ENCODE measurements around the gene PARM1. TPM values are rescaled to one million over a fixed set of nuclear protein-coding genes. Genes with fewer than 3 reads are reported as not detected.

Gene PARM1
- total and polyA plus RNA-seq, 2 donors from 2014 or later, result 42.9 to 62.3 TPM

DNA sequence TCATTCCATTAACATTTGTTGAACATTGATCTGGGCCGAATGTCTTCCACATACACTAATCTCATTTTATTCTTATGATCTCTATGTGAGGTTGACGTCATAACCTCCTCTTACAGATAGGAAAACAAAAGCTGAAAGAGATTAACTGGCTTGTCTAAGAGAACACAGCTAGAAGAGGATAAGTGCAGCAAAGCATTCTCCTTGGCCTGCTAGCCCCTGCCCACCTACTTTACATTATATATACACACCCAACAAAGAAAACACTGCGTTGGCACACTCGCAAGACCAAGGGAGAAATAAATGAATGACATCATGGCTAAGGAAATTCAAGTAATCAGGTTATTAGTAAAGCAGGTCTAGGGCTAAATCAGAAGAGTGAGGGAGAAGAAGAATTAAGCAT lies 138.4 kb downstream of the PARM1 start:
- Histone ChIP-seq H3K27me3 (ENCODE audit: control insufficient read depth, insufficient read depth, low read length) (no peaks in the 10 kb centered on the region), H3K27ac (ENCODE audit: low read depth in 2 of 2, low read length in 2 of 2) (no peak overlapping the region), H3K36me3 (ENCODE audit: control insufficient read depth in 2 of 3, insufficient read depth in 3 of 3, low read length in 3 of 3) (no peaks in the 10 kb centered on the region), H3K4me3 (ENCODE audit: low read length in 3 of 3) (no peak overlapping the region), H3K4me1 (ENCODE audit: control insufficient read depth in 2 of 3, insufficient read depth in 2 of 3, low read depth in 1 of 3, low read length in 3 of 3) (no peaks in the 10 kb centered on the region), H3K9ac (ENCODE audit: low read length in 3 of 3) (no peak overlapping the region), H3K9me3 (ENCODE audit: control insufficient read depth in 2 of 3, insufficient read depth in 1 of 3, low read length in 3 of 3) (no peaks in the 10 kb centered on the region)
- TF ChIP-seq, protein P1, sequence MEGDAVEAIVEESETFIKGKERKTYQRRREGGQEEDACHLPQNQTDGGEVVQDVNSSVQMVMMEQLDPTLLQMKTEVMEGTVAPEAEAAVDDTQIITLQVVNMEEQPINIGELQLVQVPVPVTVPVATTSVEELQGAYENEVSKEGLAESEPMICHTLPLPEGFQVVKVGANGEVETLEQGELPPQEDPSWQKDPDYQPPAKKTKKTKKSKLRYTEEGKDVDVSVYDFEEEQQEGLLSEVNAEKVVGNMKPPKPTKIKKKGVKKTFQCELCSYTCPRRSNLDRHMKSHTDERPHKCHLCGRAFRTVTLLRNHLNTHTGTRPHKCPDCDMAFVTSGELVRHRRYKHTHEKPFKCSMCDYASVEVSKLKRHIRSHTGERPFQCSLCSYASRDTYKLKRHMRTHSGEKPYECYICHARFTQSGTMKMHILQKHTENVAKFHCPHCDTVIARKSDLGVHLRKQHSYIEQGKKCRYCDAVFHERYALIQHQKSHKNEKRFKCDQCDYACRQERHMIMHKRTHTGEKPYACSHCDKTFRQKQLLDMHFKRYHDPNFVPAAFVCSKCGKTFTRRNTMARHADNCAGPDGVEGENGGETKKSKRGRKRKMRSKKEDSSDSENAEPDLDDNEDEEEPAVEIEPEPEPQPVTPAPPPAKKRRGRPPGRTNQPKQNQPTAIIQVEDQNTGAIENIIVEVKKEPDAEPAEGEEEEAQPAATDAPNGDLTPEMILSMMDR (IDR thresholded peaks at IDR 0.05; ENCODE audit: borderline replicate concordance, extremely low read depth, insufficient read depth), result no peak
- intact Hi-C loops (cut with DNase I), result no loop called here
- DNase-seq, result peak in 1 of 5 donors; percentile 3
- FAIRE-seq, result no peak

DNA sequence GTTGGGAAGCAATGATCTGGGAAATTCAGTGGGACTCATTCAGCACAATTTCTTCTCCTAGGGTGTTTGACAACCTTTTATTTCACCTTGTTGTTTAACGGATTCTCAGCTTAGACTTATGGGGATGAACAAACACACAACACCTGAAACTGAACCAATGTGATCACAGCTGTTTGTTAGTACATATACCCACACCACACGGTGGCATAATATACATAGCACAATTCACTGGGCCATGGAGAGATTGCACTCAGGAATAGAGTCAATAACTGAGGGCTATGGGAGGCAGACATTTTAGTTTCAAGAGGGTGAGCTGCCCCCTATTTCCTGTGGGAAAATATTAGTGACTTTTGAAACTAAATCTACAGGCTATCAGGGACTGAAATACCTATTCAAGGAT lies 148.0 kb downstream of the PARM1 start:
- Histone ChIP-seq H3K9me3 (ENCODE audit: control insufficient read depth in 2 of 3, insufficient read depth in 1 of 3, low read length in 3 of 3) (no peaks in the 10 kb centered on the region), H3K27ac (ENCODE audit: low read depth in 2 of 2, low read length in 2 of 2) (no peak overlapping the region), H3K4me3 (ENCODE audit: low read length in 3 of 3) (no peak overlapping the region), H3K36me3 (ENCODE audit: control insufficient read depth in 2 of 3, insufficient read depth in 3 of 3, low read length in 3 of 3) (no peaks in the 10 kb centered on the region), H3K27me3 (ENCODE audit: control insufficient read depth, insufficient read depth, low read length) (no peaks in the 10 kb centered on the region), H3K4me1 (ENCODE audit: control insufficient read depth in 2 of 3, insufficient read depth in 2 of 3, low read depth in 1 of 3, low read length in 3 of 3) (no peaks in the 10 kb centered on the region), H3K9ac (ENCODE audit: low read length in 3 of 3) (no peak overlapping the region)
- intact Hi-C loops (cut with DNase I), result no loop called here
- DNase-seq (no peak), FAIRE-seq (no peak)
- TF ChIP-seq, protein P1 (IDR thresholded peaks at IDR 0.05; ENCODE audit: borderline replicate concordance, extremely low read depth, insufficient read depth), result no peak

DNA sequence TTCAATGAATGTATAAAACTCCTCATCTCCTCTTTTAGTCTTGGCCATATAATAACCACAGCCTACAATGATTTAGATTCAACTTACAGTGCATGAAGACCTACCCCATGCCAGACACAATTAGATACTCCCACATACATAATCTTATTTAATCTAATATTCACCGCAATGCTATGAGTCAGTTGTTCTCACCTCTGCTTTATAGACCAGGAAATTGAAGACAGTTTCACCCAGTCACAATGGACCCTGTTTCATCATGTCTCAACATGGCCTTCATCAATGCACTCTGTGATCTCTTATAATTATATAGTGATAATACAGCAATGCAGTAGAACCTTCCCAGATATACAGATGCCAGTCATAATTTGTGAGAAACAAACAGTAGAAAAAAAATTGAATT lies 148.6 kb downstream of the PARM1 start:
- no peaks in the 10 kb centered on the region for H3K4me1 ChIP-seq (ENCODE audit: control insufficient read depth in 2 of 3, insufficient read depth in 2 of 3, low read depth in 1 of 3, low read length in 3 of 3)
- no peak overlapping the region for H3K9ac ChIP-seq (ENCODE audit: low read length in 3 of 3)
- intact Hi-C loops (cut with DNase I), result no loop called here
- no peak for DNase-seq
- H3K27me3 ChIP-seq (ENCODE audit: control insufficient read depth, insufficient read depth, low read length), result no peaks in the 10 kb centered on the region
- no peak for FAIRE-seq
- TF ChIP-seq, protein P1 (IDR thresholded peaks at IDR 0.05; ENCODE audit: borderline replicate concordance, extremely low read depth, insufficient read depth), result no peak
- no peaks in the 10 kb centered on the region for H3K9me3 ChIP-seq (ENCODE audit: control insufficient read depth in 2 of 3, insufficient read depth in 1 of 3, low read length in 3 of 3)
- H3K27ac ChIP-seq (ENCODE audit: low read depth in 2 of 2, low read length in 2 of 2), result no peak overlapping the region
- H3K36me3 ChIP-seq (ENCODE audit: control insufficient read depth in 2 of 3, insufficient read depth in 3 of 3, low read length in 3 of 3), result no peaks in the 10 kb centered on the region
- no peak overlapping the region for H3K4me3 ChIP-seq (ENCODE audit: low read length in 3 of 3)

DNA sequence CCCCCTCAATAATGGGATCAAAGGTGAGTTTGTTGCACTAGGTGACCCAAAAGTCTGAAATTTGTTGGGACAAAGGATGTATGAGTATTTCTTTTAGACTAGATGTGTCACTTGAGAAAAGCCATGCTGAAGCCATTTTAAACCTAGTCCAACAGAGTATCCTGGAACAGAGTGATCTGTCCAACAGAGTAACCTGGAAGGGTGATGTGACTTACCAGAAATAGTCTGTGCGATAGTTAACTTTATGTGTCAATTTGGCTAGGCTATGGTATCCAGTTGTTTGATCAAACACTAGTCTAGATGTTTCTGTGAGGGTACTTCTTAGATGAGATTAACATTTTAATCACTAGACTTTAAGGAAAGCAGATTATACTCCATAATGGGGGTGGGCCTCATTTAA lies 154.5 kb downstream of the PARM1 start:
- Histone ChIP-seq H3K27ac (ENCODE audit: low read depth in 2 of 2, low read length in 2 of 2) (no peak overlapping the region), H3K4me3 (ENCODE audit: low read length in 3 of 3) (no peak overlapping the region), H3K4me1 (ENCODE audit: control insufficient read depth in 2 of 3, insufficient read depth in 2 of 3, low read depth in 1 of 3, low read length in 3 of 3) (no peaks in the 10 kb centered on the region), H3K27me3 (ENCODE audit: control insufficient read depth, insufficient read depth, low read length) (no peaks in the 10 kb centered on the region), H3K9me3 (ENCODE audit: control insufficient read depth in 2 of 3, insufficient read depth in 1 of 3, low read length in 3 of 3) (no peaks in the 10 kb centered on the region), H3K9ac (ENCODE audit: low read length in 3 of 3) (no peak overlapping the region), H3K36me3 (ENCODE audit: control insufficient read depth in 2 of 3, insufficient read depth in 3 of 3, low read length in 3 of 3) (no peaks in the 10 kb centered on the region)
- FAIRE-seq (no peak), DNase-seq (no peak)
- TF ChIP-seq, protein P1 (IDR thresholded peaks at IDR 0.05; ENCODE audit: borderline replicate concordance, extremely low read depth, insufficient read depth), result no peak
- intact Hi-C loops (cut with DNase I), result no loop called here

Measured in kidney (tissue), 14 donors.